IMR-90 (cell line): ENCODE measurements around the gene SLC4A1.

Experiments used
- BHLHE40 ChIP-seq: fragments of 150-350 bp; IDR thresholded peaks from 2 replicates; pipeline ENCODE4 v1.6.1; 2016; ENCODE audit warnings: mild to moderate bottlenecking, low read depth, low read length
- FOS ChIP-seq: fragments of 150-350 bp; IDR thresholded peaks from 2 replicates; pipeline ENCODE4 v1.6.1; 2016; ENCODE audit warnings: low read depth, low read length
- MAFK ChIP-seq: IDR thresholded peaks from 2 replicates; pipeline ENCODE4 v1.6.1; 2012; ENCODE audit warnings: low read depth, low read length, improper control_type of control experiment
- MAZ ChIP-seq: IDR thresholded peaks from 2 replicates; pipeline ENCODE4 v1.6.1; 2012; ENCODE audit warnings: low read depth, mild to moderate bottlenecking, low read length, improper control_type of control experiment, moderate library complexity, borderline replicate concordance
- MXI1 ChIP-seq: IDR thresholded peaks from 2 replicates; pipeline ENCODE4 v1.6.1; 2012; ENCODE audit warnings: low read depth, mild to moderate bottlenecking, low read length, moderate library complexity, borderline replicate concordance
- NFE2L2 ChIP-seq: fragments of 150-350 bp; IDR thresholded peaks from 2 replicates; pipeline ENCODE4 v1.6.1; 2016; ENCODE audit warnings: low read depth, mild to moderate bottlenecking, low read length
- POLR2A ChIP-seq: IDR thresholded peaks from 2 replicates; pipeline ENCODE4 v1.6.1; 2012; ENCODE audit warnings: mild to moderate bottlenecking, low read depth, low read length
- RAD21 ChIP-seq: IDR thresholded peaks from 2 replicates; pipeline ENCODE4 v1.6.1; 2012; ENCODE audit warnings: low read length, improper control_type of control experiment
- RCOR1 ChIP-seq: IDR thresholded peaks from 2 replicates; pipeline ENCODE4 v1.6.1; 2012; ENCODE audit warnings: mild to moderate bottlenecking, low read length, improper control_type of control experiment; ENCODE audit not compliant: insufficient replicate concordance
- RFX5 ChIP-seq: IDR thresholded peaks from 2 replicates; pipeline ENCODE4 v1.8.0; 2012; ENCODE audit warnings: low read depth, mild to moderate bottlenecking, low read length, moderate library complexity
- SMC3 ChIP-seq: fragments of 150-350 bp; IDR thresholded peaks from 2 replicates; pipeline ENCODE4 v1.6.1; 2016; ENCODE audit warnings: low read depth, mild to moderate bottlenecking, antibody characterized with exemption, low read length, moderate library complexity
- TF ChIP-seq, protein P1 (sequence below): conservative IDR thresholded peaks from 2 replicates; pipeline ENCODE4 v1.5.1; 2012; ENCODE audit warnings: mild to moderate bottlenecking, low read depth, low read length, improper control_type of control experiment
- TF ChIP-seq, protein P2 (sequence below): fragments of 150-350 bp; IDR thresholded peaks from 2 replicates; pipeline ENCODE4 v1.6.1; 2016; ENCODE audit warnings: low read depth, mild to moderate bottlenecking, low read length, moderate library complexity, borderline replicate concordance
- TF ChIP-seq, protein P3 (sequence below): fragments of 150-350 bp; IDR thresholded peaks from 2 replicates; pipeline ENCODE4 v1.6.1; 2017; ENCODE audit warnings: mild to moderate bottlenecking, antibody characterized with exemption, low read length, low read depth

DNA sequence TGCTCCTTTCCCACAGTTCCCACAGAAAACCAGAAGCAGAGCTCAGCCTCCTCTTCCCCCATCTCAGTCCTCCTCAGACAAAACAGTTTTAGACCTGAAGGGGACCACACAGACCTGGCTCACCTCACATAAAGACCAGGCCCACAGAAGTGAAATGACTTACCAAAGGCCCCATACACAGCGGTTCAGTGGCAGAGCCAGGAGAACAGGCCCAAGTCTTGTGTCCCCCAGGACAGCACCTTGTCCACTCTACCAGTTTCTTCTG is 53.8 kb downstream of the SLC4A1 start:
- no peak for TF ChIP-seq POLR2A
- TF ChIP-seq MAFK: no peak
- TF ChIP-seq, protein P1, sequence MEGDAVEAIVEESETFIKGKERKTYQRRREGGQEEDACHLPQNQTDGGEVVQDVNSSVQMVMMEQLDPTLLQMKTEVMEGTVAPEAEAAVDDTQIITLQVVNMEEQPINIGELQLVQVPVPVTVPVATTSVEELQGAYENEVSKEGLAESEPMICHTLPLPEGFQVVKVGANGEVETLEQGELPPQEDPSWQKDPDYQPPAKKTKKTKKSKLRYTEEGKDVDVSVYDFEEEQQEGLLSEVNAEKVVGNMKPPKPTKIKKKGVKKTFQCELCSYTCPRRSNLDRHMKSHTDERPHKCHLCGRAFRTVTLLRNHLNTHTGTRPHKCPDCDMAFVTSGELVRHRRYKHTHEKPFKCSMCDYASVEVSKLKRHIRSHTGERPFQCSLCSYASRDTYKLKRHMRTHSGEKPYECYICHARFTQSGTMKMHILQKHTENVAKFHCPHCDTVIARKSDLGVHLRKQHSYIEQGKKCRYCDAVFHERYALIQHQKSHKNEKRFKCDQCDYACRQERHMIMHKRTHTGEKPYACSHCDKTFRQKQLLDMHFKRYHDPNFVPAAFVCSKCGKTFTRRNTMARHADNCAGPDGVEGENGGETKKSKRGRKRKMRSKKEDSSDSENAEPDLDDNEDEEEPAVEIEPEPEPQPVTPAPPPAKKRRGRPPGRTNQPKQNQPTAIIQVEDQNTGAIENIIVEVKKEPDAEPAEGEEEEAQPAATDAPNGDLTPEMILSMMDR: no peak
- TF ChIP-seq, protein P2, sequence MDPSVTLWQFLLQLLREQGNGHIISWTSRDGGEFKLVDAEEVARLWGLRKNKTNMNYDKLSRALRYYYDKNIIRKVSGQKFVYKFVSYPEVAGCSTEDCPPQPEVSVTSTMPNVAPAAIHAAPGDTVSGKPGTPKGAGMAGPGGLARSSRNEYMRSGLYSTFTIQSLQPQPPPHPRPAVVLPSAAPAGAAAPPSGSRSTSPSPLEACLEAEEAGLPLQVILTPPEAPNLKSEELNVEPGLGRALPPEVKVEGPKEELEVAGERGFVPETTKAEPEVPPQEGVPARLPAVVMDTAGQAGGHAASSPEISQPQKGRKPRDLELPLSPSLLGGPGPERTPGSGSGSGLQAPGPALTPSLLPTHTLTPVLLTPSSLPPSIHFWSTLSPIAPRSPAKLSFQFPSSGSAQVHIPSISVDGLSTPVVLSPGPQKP: no peak
- TF ChIP-seq RAD21: no peak
- TF ChIP-seq SMC3: no peak
- no peak for TF ChIP-seq BHLHE40
- no peak for TF ChIP-seq FOS
- TF ChIP-seq RFX5: no peak
- no peak for TF ChIP-seq MXI1
- TF ChIP-seq RCOR1: no peak
- TF ChIP-seq, protein P3, sequence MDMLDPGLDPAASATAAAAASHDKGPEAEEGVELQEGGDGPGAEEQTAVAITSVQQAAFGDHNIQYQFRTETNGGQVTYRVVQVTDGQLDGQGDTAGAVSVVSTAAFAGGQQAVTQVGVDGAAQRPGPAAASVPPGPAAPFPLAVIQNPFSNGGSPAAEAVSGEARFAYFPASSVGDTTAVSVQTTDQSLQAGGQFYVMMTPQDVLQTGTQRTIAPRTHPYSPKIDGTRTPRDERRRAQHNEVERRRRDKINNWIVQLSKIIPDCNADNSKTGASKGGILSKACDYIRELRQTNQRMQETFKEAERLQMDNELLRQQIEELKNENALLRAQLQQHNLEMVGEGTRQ: no peak
- TF ChIP-seq MAZ: no peak
- no peak for TF ChIP-seq NFE2L2
